NCI-H2171 treated with DMSO at 0.1 percent for 48 hours (cell line): ENCODE results near the gene PTPN21.

Experiments used
- DNase-seq: peaks from one replicate; lab custom pipeline; 2025; lab: John Stamatoyannopoulos, UW

Gene PTPN21

DNA sequence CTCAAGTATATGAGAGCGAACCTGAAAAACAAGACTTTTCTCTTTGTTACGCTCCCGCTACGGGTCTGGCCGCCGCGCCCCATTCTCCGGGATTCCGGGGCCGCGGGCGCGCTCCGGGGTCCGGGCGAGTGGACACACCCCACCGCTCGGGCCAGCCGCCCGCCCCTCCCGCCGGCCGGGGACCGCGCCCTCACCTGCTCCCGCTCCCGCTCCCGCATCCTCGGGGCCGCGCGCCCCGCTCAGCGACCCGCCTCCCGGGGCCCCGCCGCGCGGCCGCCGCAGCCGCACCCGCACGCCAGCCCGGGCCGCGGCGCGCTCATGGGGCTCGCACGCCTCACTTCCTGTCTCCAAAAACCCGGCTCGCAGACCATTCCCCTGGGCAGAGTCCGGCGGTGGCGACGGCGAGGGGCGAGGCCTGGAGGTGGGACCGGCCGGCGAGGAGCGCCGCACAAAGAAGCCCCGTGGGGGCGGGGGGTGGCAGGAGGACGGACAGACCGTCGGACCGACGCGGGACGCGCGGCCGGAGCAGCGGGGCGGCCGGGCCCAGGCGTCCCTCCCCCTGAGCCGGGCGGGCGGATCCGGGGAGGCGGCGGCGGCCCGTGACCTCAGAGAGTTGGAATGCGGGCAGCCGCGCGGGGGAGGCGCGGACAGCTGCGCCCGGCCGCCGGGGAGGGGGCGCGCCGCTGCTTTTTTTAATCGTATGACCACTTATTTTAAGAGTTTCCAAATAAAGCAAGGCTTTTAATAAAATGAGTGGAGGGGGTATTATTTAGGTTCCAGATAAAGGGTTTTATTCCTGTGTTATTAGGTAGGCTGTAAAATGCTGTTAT lies at the start of gene PTPN21:
Gene PTPN21, minus strand, starts transcription at position 551 of the 830 bp plus-strand sequence. CDS start 4,590 bp downstream, outside the sequence.
- peak; percentile 25 for DNase-seq

GRCh38 chr14:88604212-88604611 lies 49.4 kb upstream of the PTPN21 start:
- DNase-seq = peak; percentile 87

GRCh38 chr14:88599761-88600439 lies 45.1 kb upstream of the PTPN21 start:
- no peak for DNase-seq

- no peak for DNase-seq
Observed at GRCh38 chr14:88599326-88599725, 44.5 kb upstream of the PTPN21 start.

DNA sequence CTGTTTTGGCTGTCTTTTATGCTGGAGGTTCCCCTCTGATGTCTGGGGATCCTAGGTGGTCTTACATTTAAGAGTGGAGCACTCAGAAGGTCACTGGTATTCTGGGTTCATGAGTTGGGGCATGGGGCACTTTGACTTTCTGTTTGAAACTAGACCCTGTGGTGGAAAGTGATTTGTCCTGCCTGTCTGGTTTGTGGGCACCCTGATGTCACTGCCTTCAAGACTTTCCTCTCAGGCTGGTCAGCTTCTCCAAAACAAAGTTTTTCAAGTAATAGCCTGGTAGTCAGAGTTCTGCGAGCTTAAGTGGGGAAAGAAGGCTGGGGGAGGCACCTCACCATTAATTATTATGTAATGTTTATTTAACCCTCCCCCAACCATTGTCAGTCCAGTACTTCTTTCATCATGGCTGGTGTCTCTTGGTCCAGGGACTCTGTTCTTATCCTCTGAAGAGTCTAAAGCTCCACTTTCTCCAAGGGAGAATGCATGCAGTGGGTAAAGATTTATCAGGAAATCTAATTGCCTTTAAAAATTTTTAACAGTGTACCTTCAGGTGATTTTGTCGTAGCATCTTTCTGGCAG lies 43.4 kb upstream of the PTPN21 start:
- no peak for DNase-seq

GRCh38 chr14:88597601-88598000 lies 42.8 kb upstream of the PTPN21 start:
- DNase-seq = no peak

DNA sequence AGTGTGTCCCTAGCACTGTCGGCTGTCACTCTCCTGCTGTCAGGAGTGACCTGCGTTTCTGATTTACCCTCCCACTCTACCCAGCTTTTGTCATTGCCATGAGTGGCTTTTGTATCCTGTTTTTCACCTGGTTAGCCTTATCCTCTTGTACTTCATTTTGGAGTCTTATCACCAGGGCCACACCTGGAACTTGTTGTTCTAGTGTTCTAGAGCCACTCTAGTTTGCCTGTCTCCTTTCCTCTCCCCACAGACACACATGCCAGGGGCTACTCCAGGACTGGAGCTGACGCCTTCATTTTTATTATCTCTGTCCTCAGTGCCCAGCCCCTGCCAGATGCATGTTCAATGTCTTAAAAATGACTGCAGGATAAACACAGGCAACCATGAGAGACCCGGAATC lies 42.2 kb upstream of the PTPN21 start:
- no peak for DNase-seq

GRCh38 chr14:88592031-88592430 lies 37.2 kb upstream of the PTPN21 start:
- DNase-seq = peak; percentile 78

DNA sequence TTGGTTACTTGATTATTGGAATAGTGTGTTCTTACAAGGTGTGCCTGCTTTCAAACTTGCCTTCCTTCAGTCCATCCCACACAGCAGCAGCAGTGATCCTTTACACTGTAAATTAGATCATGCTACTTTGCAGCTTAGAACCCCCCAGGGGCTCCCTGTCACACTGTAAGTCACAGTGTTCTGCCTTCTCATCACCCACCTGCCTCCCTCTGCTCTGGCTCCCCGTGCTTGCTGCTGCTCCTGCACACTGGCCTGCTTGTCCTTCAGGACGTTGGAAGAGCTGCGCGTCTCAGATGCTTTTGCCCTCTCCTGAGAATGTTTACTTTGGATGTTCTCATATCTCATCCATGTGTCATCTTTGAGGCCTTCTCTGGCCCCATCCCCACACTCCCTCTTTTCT lies 35.4 kb upstream of the PTPN21 start:
- DNase-seq = peak; percentile 32

DNA sequence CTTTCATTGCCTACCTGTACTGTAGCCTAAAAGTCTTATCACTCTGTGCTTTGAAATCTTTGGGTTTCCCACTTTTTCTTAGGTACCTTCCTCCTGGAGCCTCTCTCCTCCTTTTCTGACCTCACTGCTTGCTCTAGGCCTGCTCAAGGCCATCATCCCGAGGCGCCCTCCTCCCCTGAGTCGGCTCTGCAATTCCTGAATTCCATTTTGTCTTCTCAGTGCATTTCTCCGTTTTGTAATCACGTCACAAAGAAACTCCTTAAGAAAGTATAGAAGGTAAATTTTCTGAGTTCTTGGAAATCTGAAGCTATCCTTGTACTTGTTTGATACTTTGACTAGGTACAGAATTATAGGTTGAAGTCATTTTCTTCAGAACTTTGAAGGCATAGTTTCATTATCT lies 33.3 kb upstream of the PTPN21 start:
- DNase-seq = no peak

- DNase-seq = no peak
Observed at GRCh38 chr14:88584451-88584850, 29.6 kb upstream of the PTPN21 start.

DNA sequence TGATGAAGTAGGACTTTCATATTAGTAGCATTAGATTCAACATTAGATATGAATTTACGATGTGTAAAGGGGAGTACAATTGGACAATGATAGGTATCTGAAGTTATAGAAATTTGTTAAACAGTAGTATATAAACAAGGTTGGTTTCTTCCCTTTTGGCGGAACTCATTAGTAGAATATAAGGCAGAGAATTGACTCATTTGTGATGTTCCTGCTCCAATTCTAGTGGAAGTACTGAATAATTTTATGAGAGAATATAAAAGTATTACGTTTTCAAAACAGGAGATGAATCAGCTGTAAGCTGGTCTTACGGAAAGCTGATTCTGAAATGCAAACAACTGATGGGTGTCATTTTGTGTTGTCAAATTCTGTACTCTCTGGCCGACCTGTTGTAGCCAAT lies 21.4 kb upstream of the PTPN21 start:
- no peak for DNase-seq

GRCh38 chr14:88572117-88572516 lies 17.3 kb upstream of the PTPN21 start:
- no peak for DNase-seq

- DNase-seq = no peak
Observed at GRCh38 chr14:88568196-88568595, 13.4 kb upstream of the PTPN21 start.

DNA sequence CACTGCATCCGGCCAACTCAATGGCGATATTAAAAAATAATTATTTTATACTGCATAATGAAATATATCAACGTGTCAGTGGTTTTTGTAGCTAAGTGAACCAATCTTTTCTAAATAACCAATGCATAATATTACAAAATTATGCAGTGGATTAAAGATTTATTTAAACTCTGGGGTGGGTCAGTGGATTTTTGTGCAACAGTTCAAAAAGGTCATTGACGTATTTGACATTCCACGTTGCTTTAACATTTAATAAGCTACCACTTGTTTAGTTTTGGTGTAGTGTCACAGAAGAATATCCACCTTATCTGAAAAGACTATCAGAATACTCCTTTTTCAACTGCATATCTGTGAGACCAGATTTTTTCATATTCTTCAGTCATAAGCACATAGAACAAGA lies 10.6 kb upstream of the PTPN21 start:
- no peak for DNase-seq

- no peak for DNase-seq
Observed at GRCh38 chr14:88563845-88564244, 9.0 kb upstream of the PTPN21 start.

DNA sequence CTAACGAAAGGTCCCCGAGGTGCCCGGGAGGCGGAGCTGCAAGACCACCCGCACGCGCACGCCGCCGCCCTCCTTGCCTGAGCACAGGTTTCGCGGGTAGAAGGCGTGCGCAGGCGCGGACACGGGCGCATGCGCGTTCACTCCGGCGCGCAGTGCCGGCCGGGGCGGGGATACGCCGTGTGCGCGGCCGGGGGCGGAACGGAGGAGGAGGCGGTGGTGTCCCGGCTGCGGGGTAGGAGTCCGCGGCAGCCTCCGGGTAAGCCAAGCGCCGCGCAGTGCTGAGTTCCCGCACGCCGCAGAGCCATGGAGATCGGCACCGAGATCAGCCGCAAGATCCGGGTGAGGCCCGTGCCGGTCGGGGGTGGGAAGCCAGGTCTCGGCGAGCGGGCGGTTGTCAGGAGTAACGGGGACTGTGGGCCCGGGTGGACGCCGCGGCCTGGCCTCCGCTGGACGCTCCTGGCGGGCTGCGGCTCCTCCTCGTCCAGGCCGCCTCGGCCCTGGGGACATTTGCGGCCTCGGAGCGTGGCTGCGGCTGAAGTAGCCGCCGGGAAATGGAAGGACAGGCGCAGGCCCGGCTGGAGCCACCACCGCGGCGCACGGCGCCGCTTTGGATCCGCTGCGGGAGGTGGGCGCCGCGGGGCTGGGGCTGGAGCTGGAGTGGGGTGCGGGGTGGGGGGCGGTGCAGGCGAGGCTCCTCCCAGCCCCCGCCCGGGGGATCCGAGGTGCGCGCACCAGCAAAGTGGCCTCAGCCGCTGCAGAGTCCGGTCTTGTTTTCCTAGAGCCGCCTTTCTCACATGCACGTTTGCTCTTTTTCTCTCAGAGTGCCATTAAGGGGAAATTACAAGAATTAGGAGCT lies 8.3 kb upstream of the PTPN21 start, which contains the start of gene ZC3H14:
Gene ZC3H14, plus strand, starts transcription at position 207 of the 856 bp plus-strand sequence. Its CDS starts 97 bp downstream, at position 304.
- DNase-seq = peak; percentile 94

- DNase-seq = no peak
Observed at GRCh38 chr14:88562532-88562830, 7.7 kb upstream of the PTPN21 start.

DNA sequence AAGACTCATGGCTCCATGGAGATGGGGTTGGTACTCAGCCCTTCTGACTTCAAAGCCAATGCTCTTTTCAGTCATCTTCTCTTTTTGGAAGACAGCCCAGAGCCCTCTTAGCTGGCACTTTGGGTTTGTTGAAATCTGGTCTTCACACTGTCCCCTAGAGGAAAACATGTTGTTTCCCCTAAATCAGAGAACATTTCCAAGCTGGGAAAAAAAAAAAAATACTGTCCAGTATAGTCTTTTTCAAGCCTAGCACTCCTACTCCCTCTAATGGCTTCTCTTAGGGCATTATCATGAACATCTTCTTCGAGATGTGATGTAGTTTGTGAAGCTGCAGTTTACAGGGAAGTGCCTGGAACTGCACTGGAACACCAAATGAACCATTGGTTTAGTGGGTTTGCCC lies 5.0 kb upstream of the PTPN21 start:
- DNase-seq = peak; percentile 47

DNA sequence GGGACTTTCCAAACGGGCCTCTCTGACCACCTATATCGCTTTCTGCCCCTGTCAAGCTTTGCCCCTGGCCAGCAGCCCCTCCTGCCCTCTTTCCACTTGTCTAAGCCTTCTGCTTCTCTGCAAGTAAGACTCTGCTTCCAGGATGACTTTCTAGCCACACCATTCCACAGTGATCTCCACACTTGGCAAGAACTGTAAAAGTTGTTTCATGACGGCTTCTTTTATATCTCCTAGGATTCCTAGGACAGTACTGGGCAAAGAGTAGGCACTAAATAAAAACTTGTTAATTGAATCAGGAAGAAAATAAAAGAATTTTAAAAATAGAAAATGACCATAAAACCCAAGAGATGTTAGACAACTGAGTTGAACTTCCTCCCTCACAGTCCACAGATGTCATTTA lies 1.8 kb upstream of the PTPN21 start:
- DNase-seq = no peak

- DNase-seq = no peak
Observed at GRCh38 chr14:88553886-88554456, 836 bp downstream of the PTPN21 start.

DNA sequence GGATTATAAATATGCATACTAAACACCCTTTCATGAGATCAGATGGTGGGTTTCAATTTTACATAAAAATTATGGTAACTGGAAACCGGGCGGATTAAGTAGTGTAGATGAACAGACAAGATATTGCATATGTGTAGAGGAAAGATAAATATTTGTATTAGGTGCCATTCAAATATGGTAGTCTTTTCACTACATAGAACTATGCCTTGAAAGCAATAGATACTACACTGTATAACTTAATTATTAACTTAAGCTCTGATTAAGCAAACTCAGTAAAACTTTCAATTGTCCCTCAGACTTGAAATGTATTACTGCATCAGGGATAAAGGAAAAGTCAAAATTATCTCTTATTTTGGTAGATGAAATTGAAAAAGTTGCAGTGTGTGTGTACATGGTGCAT lies 1.9 kb downstream of the PTPN21 start:
- DNase-seq = no peak
